Measurements from ENCODE around the gene GUK1.

Gene GUK1

GRCh38 chr1:228134591-228134990 is 5.5 kb upstream of the GUK1 start:
- DNase-seq = no peak

- DNase-seq = no peak
Measured at GRCh38 chr1:228136901-228137300, 3.2 kb upstream of the GUK1 start.

GRCh38 chr1:228139406-228139930 is 611 bp upstream of the GUK1 start:
- DNase-seq = no peak

- peak; percentile 49 to 50 for DNase-seq
Measured at GRCh38 chr1:228140724-228141225, 696 bp downstream of the GUK1 start.

DNA sequence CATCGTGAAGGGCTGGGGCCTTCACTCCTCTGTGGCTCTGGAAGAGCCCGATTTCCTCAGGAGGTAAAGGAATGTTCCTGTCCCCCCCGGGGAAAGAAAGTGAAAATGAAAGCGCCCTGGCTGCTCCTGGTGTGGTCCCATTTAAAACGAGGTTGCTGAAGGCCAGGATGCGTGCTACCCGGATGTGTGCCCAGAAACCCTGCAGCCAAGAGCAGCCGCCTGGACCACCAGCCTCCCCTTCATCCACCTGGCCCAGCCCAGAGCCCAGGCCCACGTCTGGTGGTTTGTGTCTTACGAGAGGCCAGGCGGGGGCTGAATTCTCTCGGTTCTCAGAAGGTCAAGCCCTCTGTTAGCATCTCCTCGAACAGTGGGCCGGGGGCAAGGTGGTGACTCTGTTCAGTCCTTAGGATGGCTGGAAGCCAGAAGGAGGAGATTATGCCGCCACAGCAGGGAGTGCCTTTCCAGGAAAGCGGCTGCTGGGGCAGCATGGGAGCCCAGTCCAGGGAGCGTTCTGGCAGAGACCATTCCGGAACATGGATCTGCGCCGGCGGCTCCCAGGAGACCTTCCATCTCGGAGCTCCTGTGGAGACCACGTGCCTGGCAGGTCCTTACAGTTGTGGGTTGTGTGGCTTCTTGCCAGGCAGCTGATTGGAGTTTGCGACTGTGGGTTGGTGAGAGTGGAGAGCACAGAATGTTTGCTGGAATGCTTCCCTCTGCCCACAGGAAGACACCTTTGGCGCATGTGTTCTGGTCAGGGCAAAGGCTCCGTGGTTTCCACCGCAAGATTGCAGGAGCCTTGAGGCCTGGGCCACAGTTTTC is 1.4 kb downstream of the GUK1 start:
- DNase-seq = peak in 1 of 2 experiments; percentile 50

DNA sequence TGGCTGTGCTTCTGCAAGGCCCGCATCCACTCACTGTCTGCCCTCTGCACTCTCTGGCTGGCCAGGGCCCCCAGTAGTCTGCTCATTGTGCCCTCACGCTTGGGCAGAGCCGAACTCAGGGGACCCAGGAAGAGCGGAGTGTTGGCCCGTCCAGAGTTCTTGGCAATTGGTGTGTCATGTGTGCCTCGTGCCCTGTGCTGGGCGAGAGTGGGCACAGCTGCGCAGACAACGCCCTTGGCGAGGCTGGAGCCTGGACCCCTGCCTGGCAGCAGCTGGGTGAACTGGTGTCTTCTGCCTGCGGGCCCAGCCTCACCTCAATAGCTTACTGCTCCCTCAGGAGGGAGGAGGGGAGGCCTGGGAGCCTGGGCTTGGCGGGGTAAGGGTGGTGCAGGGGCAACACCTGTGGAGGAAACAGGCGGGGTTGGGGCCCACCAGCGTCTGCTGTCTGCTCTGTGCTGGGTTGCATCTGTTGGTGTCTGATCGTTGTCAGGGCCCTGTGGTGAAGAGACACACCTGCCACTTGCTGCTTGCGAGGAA is 2.1 kb downstream of the GUK1 start:
- DNase-seq = no peak

- DNase-seq = no peak
Measured at GRCh38 chr1:228142701-228143136, 2.6 kb downstream of the GUK1 start.

DNA sequence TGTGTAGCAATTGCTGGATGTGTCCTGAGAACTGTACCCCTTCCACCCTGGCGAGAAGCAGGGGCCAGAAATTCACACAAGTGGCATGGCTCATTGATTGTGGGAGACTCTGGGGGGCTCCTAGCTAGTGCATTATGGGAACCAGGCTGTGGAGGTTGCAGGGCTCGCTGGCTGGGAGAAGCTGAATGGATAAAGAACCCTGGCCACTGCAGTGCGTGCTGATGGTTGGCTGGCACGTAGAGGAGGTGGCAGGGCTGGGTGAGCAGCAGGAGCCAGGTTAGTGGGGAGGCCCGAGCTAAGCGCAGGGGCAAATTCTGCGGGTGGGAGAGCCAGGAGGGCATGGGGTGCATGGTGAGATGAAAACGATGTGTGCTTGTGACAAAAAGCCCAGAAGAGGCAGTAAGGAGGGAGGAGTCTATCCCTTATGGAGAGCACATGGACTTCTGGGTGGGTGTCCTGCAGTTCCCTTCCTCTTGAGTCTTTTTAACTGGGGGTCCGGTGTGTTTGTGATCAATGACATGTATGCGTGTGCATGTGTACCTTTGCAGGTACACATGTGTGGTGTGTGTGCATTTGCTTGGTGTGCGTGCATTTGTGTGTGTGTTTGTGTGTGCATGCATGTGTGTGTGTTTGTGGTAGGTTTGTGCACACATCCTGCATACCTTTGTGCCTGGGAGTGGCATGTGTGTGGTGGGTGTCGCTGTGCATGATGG is 3.6 kb downstream of the GUK1 start:
- DNase-seq = no peak

- DNase-seq = no peak
Measured at GRCh38 chr1:228144193-228144992, 4.3 kb downstream of the GUK1 start.

- DNase-seq = no peak
Measured at GRCh38 chr1:228144993-228145343, 4.9 kb downstream of the GUK1 start.

DNA sequence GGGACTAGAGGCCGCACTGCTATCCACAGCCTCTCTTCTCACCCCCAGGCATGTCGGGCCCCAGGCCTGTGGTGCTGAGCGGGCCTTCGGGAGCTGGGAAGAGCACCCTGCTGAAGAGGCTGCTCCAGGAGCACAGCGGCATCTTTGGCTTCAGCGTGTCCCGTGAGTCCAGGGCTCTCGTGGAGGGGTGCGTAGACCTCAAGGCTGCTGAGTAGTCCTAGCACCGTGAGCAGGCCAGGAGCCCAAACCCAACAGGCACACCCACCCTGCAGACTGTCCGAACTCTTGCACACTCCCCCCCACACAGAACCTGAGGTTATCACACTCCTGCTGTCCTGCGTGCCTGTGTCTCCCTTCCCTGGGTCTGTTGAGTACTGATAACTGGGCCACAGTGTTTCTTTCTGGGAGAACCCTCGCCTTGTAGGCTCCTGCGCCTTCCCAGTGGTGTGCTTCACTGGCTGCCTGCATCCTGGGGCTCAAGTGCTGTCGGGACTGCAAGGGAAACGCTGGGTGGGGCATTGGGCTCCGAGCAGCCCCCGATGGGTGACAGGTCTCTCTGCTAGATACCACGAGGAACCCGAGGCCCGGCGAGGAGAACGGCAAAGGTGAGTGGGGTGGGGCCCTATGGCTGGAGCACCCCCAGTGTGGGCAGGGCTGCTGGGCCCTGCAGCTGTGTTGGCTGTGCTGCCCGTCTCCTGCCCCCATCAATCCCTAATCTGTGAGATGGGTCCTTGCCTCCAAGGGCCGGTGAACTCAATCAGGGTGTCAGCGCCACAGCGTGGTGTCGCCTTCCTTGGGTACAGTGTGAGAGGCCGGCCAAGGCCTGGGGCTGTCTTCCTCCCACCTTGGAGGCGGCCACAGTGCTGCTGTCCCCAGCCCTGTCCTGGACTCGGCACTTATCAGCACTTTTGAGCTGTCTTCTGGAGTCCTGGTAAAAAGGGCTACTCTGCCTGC is 5.7 kb downstream of the GUK1 start:
- DNase-seq = no peak

DNA sequence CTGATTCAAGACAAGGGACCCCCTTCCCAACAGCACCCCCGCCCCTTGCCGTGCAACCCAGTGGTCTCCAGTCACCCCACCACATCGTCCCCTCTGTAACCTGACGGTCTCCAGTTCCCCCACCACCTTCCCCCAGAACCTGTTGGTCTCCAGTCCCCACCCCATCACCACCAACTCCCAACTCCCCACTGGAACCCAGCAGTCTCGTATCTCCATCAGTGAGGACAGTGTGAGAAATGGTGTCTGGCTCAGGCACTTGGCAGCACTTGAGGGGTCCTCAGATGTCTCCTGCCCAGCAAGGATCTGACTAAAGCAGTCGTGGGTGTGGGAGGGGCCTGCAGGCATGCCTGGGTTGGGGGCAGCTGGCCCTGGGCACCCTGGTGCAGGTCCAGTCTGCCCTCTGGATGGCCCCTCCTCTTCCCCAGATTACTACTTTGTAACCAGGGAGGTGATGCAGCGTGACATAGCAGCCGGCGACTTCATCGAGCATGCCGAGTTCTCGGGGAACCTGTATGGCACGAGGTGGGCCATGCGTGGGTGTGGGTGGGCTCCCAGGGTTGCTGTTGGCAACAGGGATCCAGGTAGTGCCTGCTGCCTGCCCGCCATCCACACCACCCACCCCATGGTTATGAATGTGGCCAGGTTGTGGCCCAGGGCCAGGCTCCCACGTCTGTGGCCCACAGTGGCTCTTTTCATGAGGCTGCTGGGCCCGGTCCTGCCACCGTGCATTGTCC is 6.5 kb downstream of the GUK1 start:
- no peak for DNase-seq

GRCh38 chr1:228147151-228147693 is 7.1 kb downstream of the GUK1 start:
- DNase-seq = no peak

DNA sequence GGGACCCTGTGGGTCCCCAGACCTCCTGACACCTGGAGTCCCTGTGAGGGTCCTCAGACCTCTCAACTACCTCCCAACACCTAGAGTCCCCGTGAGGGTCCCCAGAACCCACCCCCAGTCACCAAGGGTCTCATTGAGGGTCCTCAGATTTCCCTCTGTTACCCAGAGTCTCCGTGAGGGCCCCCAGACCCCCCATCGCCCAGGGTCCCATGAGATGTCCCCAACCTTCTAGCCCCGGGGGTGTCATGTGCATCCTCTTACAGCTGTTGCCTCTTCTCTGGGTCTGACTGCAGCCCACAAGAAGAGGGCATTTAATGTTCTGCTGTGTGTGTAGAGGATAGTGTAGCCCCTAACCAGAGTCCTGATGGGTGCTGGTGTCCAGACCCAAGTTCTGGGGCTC is 7.7 kb downstream of the GUK1 start:
- no peak for DNase-seq

DNA sequence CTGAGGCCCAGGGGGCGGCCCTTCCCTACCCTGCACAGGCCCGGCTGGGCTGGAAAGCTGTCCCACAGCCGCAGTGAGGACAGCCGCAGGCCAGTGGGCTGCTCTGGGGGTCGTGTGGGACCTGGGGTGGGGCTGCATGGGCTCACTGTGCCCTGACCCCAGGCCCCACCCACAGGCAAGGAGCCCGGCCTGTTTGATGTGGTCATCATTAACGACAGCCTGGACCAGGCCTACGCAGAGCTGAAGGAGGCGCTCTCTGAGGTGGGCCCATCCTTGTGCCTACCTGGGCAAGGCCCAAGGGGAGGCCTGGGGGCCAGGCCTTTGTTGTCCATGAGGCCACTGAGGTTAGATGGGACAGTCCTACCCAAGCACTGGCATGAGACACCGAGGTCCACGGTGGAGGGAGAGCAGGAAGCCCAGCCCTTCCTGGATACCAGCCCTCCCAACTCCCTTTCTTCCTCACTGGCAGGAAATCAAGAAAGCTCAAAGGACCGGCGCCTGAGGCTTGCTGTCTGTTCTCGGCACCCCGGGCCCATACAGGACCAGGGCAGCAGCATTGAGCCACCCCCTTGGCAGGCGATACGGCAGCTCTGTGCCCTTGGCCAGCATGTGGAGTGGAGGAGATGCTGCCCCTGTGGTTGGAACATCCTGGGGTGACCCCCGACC is 8.2 kb downstream of the GUK1 start:
- DNase-seq = no peak

- no peak for DNase-seq
Measured at GRCh38 chr1:228148935-228149405, 8.9 kb downstream of the GUK1 start.

- no peak for DNase-seq
Measured at GRCh38 chr1:228149406-228150119, 9.5 kb downstream of the GUK1 start, which contains the start of gene GJC2. GJC2 (plus strand) TSS chr1:228149930; CDS start chr1:228157759, 7,829 bp downstream.

- DNase-seq = no peak
Measured at GRCh38 chr1:228150120-228150460, 10.0 kb downstream of the GUK1 start.
